Measurements from ENCODE around the gene C1orf116.

DNA sequence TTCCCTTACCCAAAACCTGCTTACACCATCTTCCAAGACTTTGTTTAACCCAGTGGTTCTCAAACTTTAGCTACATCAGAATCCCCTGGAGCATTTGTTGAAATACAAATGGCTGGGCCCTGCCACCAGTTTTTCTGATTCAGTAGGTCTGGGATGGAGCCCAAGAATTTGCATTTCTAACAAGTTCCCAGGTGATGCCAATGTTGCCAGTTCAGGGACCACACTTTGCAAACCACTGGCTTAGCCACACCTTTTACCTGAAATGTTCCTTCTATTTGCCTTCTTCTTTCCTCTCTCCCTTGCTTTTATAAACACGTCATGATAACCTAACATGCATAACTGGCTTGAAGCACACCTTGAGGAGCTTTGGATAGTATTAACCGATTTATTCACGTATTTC lies 46.2 kb downstream of the C1orf116 start:
- TF ChIP-seq, protein P1, sequence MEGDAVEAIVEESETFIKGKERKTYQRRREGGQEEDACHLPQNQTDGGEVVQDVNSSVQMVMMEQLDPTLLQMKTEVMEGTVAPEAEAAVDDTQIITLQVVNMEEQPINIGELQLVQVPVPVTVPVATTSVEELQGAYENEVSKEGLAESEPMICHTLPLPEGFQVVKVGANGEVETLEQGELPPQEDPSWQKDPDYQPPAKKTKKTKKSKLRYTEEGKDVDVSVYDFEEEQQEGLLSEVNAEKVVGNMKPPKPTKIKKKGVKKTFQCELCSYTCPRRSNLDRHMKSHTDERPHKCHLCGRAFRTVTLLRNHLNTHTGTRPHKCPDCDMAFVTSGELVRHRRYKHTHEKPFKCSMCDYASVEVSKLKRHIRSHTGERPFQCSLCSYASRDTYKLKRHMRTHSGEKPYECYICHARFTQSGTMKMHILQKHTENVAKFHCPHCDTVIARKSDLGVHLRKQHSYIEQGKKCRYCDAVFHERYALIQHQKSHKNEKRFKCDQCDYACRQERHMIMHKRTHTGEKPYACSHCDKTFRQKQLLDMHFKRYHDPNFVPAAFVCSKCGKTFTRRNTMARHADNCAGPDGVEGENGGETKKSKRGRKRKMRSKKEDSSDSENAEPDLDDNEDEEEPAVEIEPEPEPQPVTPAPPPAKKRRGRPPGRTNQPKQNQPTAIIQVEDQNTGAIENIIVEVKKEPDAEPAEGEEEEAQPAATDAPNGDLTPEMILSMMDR (optimal IDR thresholded peaks at IDR 0.05 in 1 of 3, IDR thresholded peaks at IDR 0.05 in 1 of 3, conservative IDR thresholded peaks at IDR 0.05 in 1 of 3; ENCODE audit: extremely low read depth in 1 of 3, insufficient read depth in 2 of 3, low read length in 3 of 3) = no peak
- no peak for TF ChIP-seq EZH2 (IDR thresholded peaks at IDR 0.05; ENCODE audit: low read length)
